Measurements from ENCODE around the gene GPX6.
"Not testable (repeated sequence)": the region's sequence is repeated elsewhere in the genome, so short reads cannot be mapped to it uniquely, and the experiment has no call there.

GPX6 gene

DNA sequence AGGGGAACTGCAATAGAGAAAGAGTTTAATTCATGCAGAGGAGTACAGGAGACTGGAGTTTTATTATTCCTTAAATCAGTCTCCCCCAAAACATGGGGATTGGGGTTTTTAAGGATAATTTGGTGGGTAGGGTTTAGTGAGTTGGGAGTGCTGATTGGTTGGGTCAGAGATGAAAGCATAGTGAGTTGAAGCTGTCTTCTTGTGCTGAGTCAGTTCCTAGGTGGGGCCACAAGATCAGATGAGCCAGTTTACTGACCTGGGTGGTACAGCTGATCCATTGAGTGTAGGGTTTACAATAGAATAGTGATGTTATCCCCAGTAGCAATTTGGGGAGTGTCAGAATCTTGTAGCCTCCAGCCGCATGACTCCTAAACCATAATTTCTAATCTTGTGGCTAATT is 29.1 kb downstream of the GPX6 start:
- no peak for DNase-seq (ENCODE audit: low read depth in 3 of 3)

DNA sequence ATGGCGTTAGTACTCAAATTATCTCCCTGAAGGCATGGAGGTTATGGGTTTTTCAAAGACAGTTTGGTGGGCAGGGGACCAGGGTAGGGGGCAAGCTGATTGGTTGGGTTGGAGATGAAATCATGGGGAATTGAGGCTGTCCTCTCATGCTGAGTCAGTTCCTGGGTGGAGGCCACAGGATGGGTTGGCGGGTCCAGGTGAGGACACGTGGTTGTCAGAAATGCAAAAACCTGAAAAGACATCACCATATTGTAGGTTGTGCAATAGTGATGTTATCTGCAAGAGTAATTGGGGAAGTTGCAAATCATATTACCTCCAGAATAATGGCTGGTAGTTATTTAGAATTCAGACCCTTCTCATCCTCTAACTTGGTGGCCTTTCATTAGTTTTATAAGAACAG is 30.1 kb downstream of the GPX6 start:
- DNase-seq (ENCODE audit: low read depth in 3 of 3): no peak

DNA sequence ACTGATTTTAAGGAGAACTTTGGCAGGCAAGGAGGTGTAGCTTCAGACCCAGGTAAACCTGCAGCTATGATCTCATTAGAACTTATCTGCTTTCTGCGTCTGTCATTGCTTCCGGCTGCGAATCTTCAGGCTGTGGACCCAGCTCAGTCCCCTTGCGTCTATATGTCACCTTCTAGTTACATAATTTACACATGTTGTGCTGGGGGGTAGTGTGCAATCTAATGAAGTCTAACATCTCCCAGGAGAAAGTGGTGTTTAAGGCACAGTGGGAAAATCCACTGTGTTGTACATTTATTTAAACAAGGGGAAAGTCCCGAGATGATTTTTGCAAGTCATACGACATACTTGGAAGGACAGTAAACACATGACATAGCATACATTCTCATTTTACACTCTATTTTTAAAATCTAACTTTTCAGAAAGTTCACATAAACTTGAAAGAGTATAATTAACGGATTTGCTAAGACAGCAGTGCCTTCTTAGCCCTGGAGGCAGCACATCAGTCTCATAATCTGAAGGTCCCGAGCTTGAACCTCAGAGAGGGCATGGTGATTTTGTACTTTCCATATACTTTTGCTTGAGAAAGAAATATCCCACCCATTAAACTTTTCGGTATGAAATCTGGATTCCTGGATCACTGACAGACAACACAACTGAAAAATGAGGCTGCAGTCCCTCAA is 35.2 kb downstream of the GPX6 start:
- DNase-seq (ENCODE audit: low read depth in 3 of 3): no peak

GRCh38 chr6:28478518-28478917 is 37.1 kb downstream of the GPX6 start:
- DNase-seq (ENCODE audit: low read depth in 3 of 3): no peak

GRCh38 chr6:28474441-28475219 is 41.0 kb downstream of the GPX6 start:
- no peak for DNase-seq (ENCODE audit: low read depth in 3 of 3)

DNA sequence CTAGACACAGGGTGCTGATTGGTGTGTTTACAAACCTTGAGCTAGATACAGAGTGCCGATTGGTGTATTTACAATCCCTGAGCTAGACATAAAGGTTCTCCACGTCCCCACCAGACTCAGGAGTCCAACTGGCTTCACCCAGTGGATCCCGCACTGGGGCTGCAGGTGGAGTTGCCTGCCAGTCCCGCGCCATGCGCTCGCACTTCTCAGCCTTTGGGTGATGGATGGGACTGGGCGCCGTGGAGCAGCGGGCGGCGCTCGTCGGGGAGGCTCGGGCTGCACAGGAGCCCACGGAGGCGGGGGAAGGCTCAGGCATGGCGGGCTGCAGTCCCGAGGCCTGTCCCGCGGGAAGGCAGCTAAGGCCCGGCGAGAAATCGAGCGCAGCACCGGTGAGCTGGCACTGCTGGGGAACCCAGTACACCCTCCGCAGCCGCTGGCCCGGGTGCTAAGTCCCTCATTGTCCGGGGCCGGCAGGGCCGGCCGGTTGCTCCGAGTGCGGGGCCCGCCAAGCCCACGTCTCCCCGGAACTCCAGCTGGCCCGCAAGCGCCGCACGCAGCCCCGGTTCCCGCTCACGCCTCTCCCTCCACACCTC is 46.3 kb downstream of the GPX6 start:
- not testable (repeated sequence) for DNase-seq (ENCODE audit: low read depth in 3 of 3)

DNA sequence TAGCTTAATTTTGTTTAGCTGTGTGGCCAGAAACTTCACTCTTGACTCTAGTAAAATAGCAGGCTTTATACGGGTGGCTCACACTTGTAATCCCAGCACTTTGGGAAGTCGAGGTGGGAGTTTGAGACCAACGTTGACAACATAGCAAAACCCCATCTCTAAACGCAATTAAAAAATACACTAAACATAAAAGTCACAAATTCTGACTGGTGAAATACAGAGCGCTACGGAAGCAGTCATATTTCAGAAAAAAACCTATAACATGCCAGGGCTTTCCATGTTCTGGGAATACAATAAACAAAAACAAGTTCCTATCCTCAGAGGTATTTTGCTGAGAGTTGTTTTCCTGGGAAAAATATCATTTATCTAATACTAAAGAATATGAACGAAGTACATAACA is 47.5 kb downstream of the GPX6 start:
- DNase-seq (ENCODE audit: low read depth in 3 of 3): no peak

- DNase-seq (ENCODE audit: low read depth in 3 of 3): no peak
Measured at GRCh38 chr6:28462401-28462800, 53.2 kb downstream of the GPX6 start.

DNA sequence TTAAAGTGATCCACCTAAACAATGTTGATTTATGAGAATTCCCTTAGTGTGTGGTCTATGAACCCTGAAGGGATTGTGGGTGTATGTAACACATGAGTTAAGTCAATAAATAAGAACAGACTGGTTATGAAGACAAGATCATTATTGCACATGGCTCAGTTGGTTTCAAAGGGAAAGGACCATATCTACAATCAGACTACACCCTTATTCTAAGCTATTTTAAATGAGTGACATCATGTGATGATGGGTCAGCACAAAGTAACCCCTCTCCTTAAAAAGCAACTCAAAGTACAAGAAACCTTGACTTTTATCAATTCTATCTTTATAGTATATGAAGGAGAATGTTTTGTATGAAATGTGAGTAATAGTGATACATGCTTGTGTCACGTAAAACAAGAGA is 57.0 kb downstream of the GPX6 start:
- DNase-seq (ENCODE audit: low read depth in 3 of 3): no peak
